Rectal smooth muscle tissue (tissue), 1 donor: ENCODE data around the gene IGSF21.

Experiments
- H3K27ac ChIP-seq: one replicate; pipeline ENCODE4 v1.7.0; 2013; ENCODE audit warnings: low read depth, low read length, inconsistent platforms
- H3K27me3 ChIP-seq: one replicate; pipeline ENCODE4 v1.7.0; 2013; ENCODE audit warnings: low read length; ENCODE audit not compliant: control insufficient read depth, insufficient read depth
- H3K36me3 ChIP-seq: one replicate; pipeline ENCODE4 v1.7.0; 2013; ENCODE audit warnings: low read length; ENCODE audit not compliant: control insufficient read depth, insufficient read depth
- H3K4me1 ChIP-seq: one replicate; pipeline ENCODE4 v1.7.0; 2013; ENCODE audit warnings: low read length; ENCODE audit not compliant: control insufficient read depth, insufficient read depth
- H3K4me3 ChIP-seq: one replicate; pipeline ENCODE4 v1.7.0; 2013; ENCODE audit warnings: low read length
- H3K9ac ChIP-seq: one replicate; pipeline ENCODE4 v1.7.0; 2013; ENCODE audit warnings: low read length

The IGSF21 gene

GRCh38 chr1:18144062-18144461 lies 36.5 kb downstream of the IGSF21 start:
- Histone ChIP-seq H3K9ac (no peak overlapping the region), H3K4me3 (no peak overlapping the region), H3K4me1 (no peaks in the 10 kb centered on the region), H3K27me3 (no peaks in the 10 kb centered on the region), H3K36me3 (no peaks in the 10 kb centered on the region), H3K27ac (no peak overlapping the region)

DNA sequence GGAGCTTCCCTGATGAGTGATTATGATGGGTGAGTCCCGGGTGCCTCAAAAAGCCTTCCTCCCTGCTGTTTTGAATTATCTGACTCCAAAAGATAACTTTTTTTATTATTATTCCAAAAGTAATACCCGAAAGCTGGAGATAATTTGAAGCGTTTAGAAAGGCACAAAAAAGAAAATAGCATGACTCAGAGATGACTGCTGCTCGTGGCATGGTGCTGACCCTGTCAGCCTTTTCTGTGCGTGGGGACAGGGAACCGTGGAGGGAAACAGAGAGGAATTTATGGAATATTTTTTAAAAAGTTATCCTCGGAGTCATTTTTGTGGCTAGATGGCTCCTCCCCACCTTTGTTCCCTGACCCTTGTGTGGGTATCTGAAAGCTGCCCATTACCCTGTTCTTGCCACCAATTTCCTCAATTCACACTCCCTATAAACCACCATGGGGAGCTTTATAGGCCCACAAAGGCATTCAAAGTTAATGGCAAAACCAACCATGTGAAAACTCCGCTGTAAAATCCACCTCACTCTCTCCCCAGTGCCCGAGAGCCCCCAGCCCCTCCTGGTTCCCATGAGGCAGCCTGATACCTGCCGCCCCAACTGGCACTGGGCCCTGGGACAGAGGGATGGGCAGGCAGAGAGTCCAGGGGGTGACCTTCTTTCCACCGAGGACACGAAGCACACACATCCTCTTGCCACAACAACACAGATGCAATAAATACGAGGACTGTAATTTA lies 37.5 kb downstream of the IGSF21 start:
- Histone ChIP-seq H3K27ac (no peak overlapping the region), H3K27me3 (no peaks in the 10 kb centered on the region)

GRCh38 chr1:18145851-18146618 lies 38.4 kb downstream of the IGSF21 start:
- Histone ChIP-seq H3K27me3 (no peaks in the 10 kb centered on the region), H3K4me3 (no peak overlapping the region), H3K36me3 (no peaks in the 10 kb centered on the region), H3K9ac (no peak overlapping the region), H3K4me1 (no peaks in the 10 kb centered on the region), H3K27ac (no peak overlapping the region)

More for the DNA sequence above, 37.5 kb downstream of the IGSF21 start:
- Histone ChIP-seq H3K4me3 (no peak overlapping the region), H3K36me3 (no peaks in the 10 kb centered on the region), H3K4me1 (no peaks in the 10 kb centered on the region), H3K9ac (no peak overlapping the region)

DNA sequence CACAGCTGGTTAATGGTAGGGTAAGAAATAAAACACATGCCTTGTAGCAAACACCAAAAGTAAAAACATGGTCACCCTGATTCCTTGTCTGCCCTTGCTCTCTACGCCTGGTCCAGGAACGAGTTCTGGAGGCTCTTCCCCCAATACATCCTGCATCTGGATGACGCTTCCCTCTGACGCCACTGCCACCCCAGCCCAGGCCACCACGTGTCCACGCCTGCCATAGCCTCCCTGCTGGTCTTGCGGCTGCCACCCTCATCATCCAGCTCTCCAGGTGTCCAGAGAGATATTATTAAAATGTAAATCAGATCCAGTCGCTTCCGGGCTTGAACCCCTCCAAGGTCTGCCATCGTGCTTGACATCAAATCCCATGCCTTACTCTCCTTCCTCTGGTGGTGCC lies 39.3 kb downstream of the IGSF21 start:
- Histone ChIP-seq H3K9ac (no peak overlapping the region), H3K4me1 (no peaks in the 10 kb centered on the region), H3K27me3 (no peaks in the 10 kb centered on the region), H3K36me3 (no peaks in the 10 kb centered on the region), H3K4me3 (no peak overlapping the region), H3K27ac (no peak overlapping the region)

DNA sequence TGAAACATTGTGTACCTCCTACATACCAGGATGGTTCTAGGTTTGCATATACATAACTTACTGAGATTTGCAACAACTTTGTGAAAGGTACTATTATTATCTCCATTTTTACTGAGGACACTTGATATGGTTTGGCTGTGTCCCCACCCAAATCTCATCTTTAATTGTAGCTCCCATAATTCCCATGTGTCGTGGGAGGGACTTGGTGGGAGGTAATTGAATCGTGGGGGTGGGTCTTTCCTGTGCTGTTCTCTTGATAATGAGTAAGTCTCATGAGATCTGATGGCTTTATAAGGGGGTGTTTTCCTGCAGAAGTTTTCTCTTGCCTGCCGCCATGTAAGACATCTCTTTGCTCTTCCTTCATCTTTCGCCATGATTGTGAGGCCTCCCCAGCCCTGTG lies 40.1 kb downstream of the IGSF21 start:
- H3K9ac ChIP-seq = no peak overlapping the region
- H3K27me3 ChIP-seq = no peaks in the 10 kb centered on the region
- no peaks in the 10 kb centered on the region for H3K36me3 ChIP-seq
- no peak overlapping the region for H3K4me3 ChIP-seq
- H3K27ac ChIP-seq = no peak overlapping the region
- H3K4me1 ChIP-seq = no peaks in the 10 kb centered on the region

GRCh38 chr1:18148461-18148860 lies 40.9 kb downstream of the IGSF21 start:
- Histone ChIP-seq H3K36me3 (no peaks in the 10 kb centered on the region), H3K27me3 (no peaks in the 10 kb centered on the region), H3K9ac (no peak overlapping the region), H3K4me1 (no peaks in the 10 kb centered on the region), H3K27ac (no peak overlapping the region), H3K4me3 (no peak overlapping the region)

DNA sequence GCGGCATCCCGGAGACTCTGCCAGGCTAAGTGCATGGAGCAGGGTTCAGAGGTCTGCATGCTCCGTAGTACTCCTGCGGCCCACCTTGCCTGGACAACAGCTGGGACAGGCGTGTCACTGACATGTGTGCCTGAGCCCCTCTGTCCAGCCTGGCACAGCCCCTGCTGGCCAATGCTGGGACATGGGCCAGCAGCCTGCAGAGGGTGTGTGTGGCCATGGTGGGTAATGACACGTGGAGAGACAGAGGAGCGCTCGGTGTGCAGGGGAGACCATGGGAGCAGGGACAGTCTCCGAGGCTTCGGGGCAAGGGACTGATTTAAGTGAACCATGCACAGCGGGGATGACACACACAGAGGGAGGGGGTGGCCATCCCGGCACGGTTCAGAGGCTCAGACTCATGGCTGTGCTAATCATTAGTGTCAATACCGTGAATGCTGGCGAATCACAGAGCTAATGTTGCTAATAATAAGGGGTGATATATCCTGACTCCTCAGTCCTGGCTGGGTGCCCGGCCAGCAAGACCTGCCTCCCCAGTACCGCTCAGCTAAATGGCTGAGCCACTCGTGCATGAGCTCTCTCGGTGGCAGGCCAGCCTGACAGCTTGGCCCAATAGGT lies 41.5 kb downstream of the IGSF21 start:
- H3K4me3 ChIP-seq = no peak overlapping the region
- H3K27ac ChIP-seq = no peak overlapping the region
- no peaks in the 10 kb centered on the region for H3K4me1 ChIP-seq
- H3K9ac ChIP-seq = no peak overlapping the region
- no peaks in the 10 kb centered on the region for H3K36me3 ChIP-seq
- no peaks in the 10 kb centered on the region for H3K27me3 ChIP-seq

DNA sequence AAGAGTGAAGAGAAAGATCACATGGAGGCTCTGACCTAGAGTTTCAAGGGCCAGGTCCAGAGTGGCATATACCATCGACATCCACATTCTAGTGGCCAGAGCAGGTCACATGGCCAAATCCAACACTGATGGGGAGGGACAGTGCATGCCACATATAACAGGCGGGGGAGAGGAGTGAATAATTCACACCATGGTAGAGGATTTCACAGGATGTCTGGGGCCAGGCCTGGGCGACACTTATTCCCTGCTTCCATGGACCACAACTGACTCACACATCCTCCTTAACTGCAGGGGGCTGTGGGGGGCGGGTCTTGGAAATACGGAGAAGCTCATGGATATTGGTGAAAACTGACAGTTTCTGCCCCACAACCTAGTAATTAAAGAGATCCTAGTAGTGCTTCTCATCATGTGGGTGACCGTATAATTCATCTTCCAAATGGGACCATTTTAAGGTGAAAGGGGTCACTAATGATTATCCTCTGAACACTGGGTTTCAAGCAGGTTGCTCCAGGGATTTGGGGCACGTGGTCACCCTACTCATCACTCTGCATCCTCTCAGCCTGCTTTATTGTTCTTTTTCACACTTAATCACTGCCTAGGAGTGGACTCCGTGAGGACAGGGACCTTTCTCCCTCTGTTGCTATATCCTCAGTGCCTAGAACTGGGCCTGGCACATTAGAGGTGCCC lies 44.0 kb downstream of the IGSF21 start:
- no peaks in the 10 kb centered on the region for H3K27me3 ChIP-seq

GRCh38 chr1:18154430-18155194 lies 47.0 kb downstream of the IGSF21 start:
- Histone ChIP-seq H3K27ac (no peak overlapping the region), H3K9ac (no peak overlapping the region), H3K4me3 (no peak overlapping the region), H3K36me3 (no peaks in the 10 kb centered on the region), H3K4me1 (no peaks in the 10 kb centered on the region), H3K27me3 (peaks cover 2% of the 10 kb centered on the region)

More for the DNA sequence above, 44.0 kb downstream of the IGSF21 start:
- no peaks in the 10 kb centered on the region for H3K36me3 ChIP-seq
- no peaks in the 10 kb centered on the region for H3K4me1 ChIP-seq
- H3K4me3 ChIP-seq = no peak overlapping the region
- no peak overlapping the region for H3K9ac ChIP-seq
- H3K27ac ChIP-seq = no peak overlapping the region

DNA sequence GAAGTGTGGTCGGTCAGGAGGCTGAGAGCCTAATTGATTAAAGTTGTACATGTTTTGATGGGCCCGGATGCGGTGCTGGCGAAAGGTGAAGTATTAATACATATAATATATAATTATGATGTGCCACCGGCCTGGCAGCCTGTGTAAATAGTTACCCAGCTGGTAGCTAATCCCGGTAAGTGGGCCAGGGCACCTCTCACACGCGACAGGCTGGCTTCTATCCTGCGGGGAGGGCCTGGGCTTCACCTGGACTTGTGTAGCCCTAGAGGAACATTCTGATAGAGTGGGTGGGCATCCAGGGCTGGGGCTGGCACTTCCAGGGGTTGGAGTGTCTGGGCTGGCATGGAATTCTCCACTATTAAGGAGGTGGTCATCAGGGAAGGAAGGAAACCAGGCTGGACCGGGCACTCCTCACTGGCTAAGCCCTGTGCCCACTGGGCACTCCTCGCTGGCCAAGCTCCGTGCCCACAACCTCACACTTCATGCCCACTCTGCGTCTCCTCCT lies 48.3 kb downstream of the IGSF21 start:
- Histone ChIP-seq H3K27me3 (peaks cover 2% of the 10 kb centered on the region), H3K36me3 (no peaks in the 10 kb centered on the region), H3K9ac (no peak overlapping the region), H3K4me1 (no peaks in the 10 kb centered on the region), H3K27ac (no peak overlapping the region), H3K4me3 (no peak overlapping the region)

DNA sequence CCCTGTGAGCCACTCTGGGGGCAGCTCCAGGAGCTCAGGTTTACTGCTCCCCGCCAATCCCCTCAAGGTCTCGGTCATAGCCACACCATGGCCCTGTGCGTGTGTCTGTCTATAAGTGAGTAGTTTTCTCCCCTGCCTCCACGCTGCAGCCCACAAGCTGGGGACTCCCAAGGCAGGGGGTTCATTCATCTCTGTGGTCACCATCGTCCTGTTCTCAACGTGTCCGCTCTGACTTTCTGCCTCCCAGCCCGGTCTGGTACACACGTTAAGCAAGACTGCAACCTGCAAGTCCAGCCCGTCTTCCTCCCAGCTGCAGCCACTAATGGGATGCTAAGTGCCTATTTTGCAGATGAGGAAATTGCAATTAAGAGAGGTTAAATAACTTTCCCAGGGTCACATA lies 49.8 kb downstream of the IGSF21 start:
- H3K9ac ChIP-seq = no peak overlapping the region
- no peak overlapping the region for H3K4me3 ChIP-seq
- no peak overlapping the region for H3K27ac ChIP-seq
- H3K4me1 ChIP-seq = no peaks in the 10 kb centered on the region
- no peaks in the 10 kb centered on the region for H3K36me3 ChIP-seq
- H3K27me3 ChIP-seq = peaks cover 2% of the 10 kb centered on the region
